ENCODE results near the gene PLOD3. TPM values are rescaled to one million over a fixed set of nuclear protein-coding genes. Genes with fewer than 3 reads are reported as not detected.
A peak's percentile ranks its signal among the peaks of the same experiment; 100 is the strongest.

The PLOD3 gene
- total and polyA plus RNA-seq, 2 of the 8 experiments (the other 6 are each of a cell fraction or from before 2014, with no cell fraction given) = 28.4 to 47.2 TPM

- H2AFZ ChIP-seq (ENCODE audit: low read length) = 0 out of 2 replicates have a peak overlapping the region, but pooled peaks have one; percentile 36
- H3K27me3 ChIP-seq (replicated peaks in 1 of 4; ENCODE audit: control insufficient read depth in 3 of 4, extremely low read depth in 1 of 4, insufficient read depth in 3 of 4, low read length in 3 of 4) = peaks cover 60 to 99% (median 88%) of the 10 kb centered on the region in 4 experiments
- CTCF ChIA-PET (ENCODE audit: partially characterized antibody) = interaction anchor here (0.6 to 6.0 kb wide), 22 partner anchors 9 to 271 kb away, joined by 3 to 90 read pairs (median 4); partner anchors contain the start of genes CLDN15, FIS1 and VGF
- no peaks in the 10 kb centered on the region for H3K79me2 ChIP-seq (ENCODE audit: control insufficient read depth in 1 of 2, insufficient read depth in 2 of 2, low read length in 2 of 2)
- H3K27ac ChIP-seq (ENCODE audit: low read depth, low read length) = no peak overlapping the region
- H3K79me1 ChIP-seq (ENCODE audit: low read depth, low read length) = no peaks in the 10 kb centered on the region
- H4K20me1 ChIP-seq (replicated peaks in 1 of 2; ENCODE audit: control insufficient read depth in 1 of 2, insufficient read depth in 2 of 2, low read length in 2 of 2) = peaks cover 0 to 7% of the 10 kb centered on the region in 2 experiments
- POLR2A ChIA-PET (ENCODE audit: partially characterized antibody) = interaction anchor here (0.6 to 2.3 kb wide), 19 partner anchors 8 to 285 kb away, joined by 3 to 8 read pairs (median 4); partner anchors contain the start of genes AP1S1, SERPINE1, UFSP1 and VGF
- H3K14ac ChIP-seq (ENCODE audit: insufficient read length) = no peak overlapping the region
- no peak overlapping the region for H4K91ac ChIP-seq (replicated peaks; ENCODE audit: insufficient read length, low read length)
- 13% methylated on average over 28 of the region's 28 CpGs; no CpG with 5 or more reads in 1 of the 2 experiments for WGBS, 2 experiments (ENCODE audit: extremely low coverage in 1 of 2, insufficient coverage in 1 of 2, insufficient read length in 1 of 2, insufficient replicate concordance in 2 of 2, low coverage in 1 of 2, low lambda C conversion rate in 2 of 2, missing lambda C conversion rate in 1 of 2)
- no peak overlapping the region for H2AK5ac ChIP-seq (ENCODE audit: low read depth, low read length)
- H3K9ac ChIP-seq (replicated peaks in 1 of 4; ENCODE audit: extremely low read depth in 1 of 4, low read depth in 3 of 4, low read length in 3 of 4) = no peak overlapping the region
- no peak overlapping the region for H2BK12ac ChIP-seq (ENCODE audit: low read depth, low read length)
- H2BK120ac ChIP-seq (replicated peaks; ENCODE audit: low read depth, low read length) = no peak overlapping the region
- peak overlapping the region; percentile 48; the same call in 1 of the 2 replicates for H3K18ac ChIP-seq (ENCODE audit: extremely low read depth, low read length)
- no peak overlapping the region for H2BK5ac ChIP-seq (ENCODE audit: low read depth, low read length)
- 0 out of 2 replicates have a peak overlapping the region, but pooled peaks have one; percentile 55 for H2BK20ac ChIP-seq (ENCODE audit: low read length)
- TF ChIP-seq SIN3A (conservative IDR thresholded peaks at IDR 0.05 in 1 of 2, IDR thresholded peaks at IDR 0.05 in 1 of 2; ENCODE audit: low read depth in 1 of 2, low read length in 2 of 2) = peak in 1 of 2 experiments; percentile 55; a peak in 1 of 4 replicates
- peak; percentile 38; the same call in 1 of the 2 replicates for TF ChIP-seq POLR2AphosphoS5 (IDR thresholded peaks at IDR 0.05; ENCODE audit: low read depth, low read length)
- TF ChIP-seq TCF12 (IDR thresholded peaks at IDR 0.05; ENCODE audit: low read depth, low read length) = peak; percentile 98
- TF ChIP-seq BRCA1 (IDR thresholded peaks at IDR 0.05; ENCODE audit: low read depth, low read length) = no peak
- TF ChIP-seq KDM4A (IDR thresholded peaks at IDR 0.05; ENCODE audit: low read depth, low read length, severe bottlenecking) = peak; percentile 74
- TF ChIP-seq CEBPB (IDR thresholded peaks at IDR 0.05; ENCODE audit: low read depth, low read length) = no peak
- no peak for TF ChIP-seq SIRT6 (IDR thresholded peaks at IDR 0.05; ENCODE audit: low read length)
- peak; percentile 5 for TF ChIP-seq RNF2 (IDR thresholded peaks at IDR 0.05; ENCODE audit: borderline replicate concordance, low read depth, low read length, missing control alignments, poor library complexity, severe bottlenecking)
- peak; percentile 83 for TF ChIP-seq TAF7 (optimal IDR thresholded peaks at IDR 0.05; ENCODE audit: borderline replicate concordance, low read depth, low read length)
- TF ChIP-seq E2F6 (IDR thresholded peaks at IDR 0.05) = no peak
- 0 out of 3 replicates have a peak, but pooled peaks of 1 of the 2 experiments have one; percentile 20 for TF ChIP-seq POLR2A (IDR thresholded peaks at IDR 0.05; ENCODE audit: control extremely low read depth in 1 of 2, low read depth in 2 of 2, low read length in 2 of 2)
- peaks cover 21% of the 10 kb centered on the region for H3K23me2 ChIP-seq (ENCODE audit: low read depth, low read length)
- no peak overlapping the region for H3K4ac ChIP-seq (replicated peaks; ENCODE audit: insufficient read length, low read depth, low read length)
- peaks cover 3 to 44% (median 29%) of the 10 kb centered on the region in 4 experiments for H3K4me1 ChIP-seq (replicated peaks in 1 of 4; ENCODE audit: control insufficient read depth in 3 of 4, insufficient read depth in 4 of 4, low read length in 3 of 4)
- peak overlapping the region; percentile 44 to 95 for H3K4me2 ChIP-seq (ENCODE audit: insufficient read depth in 1 of 2, low read depth in 2 of 2, low read length in 2 of 2)
- H3K23ac ChIP-seq (ENCODE audit: insufficient read length) = no peak overlapping the region
- FAIRE-seq (no peak), DNase-seq (ENCODE audit: low read depth in 1 of 2, low spot score in 2 of 2) (peak in 1 of 2 experiments; percentile 77)
- no peaks in the 10 kb centered on the region for H3K36me3 ChIP-seq (ENCODE audit: control insufficient read depth in 2 of 4, insufficient read depth in 4 of 4, low read length in 3 of 4)
- H3K4me3 ChIP-seq (ENCODE audit: extremely low read depth in 1 of 4, insufficient read depth in 2 of 4, low read depth in 3 of 4, low read length in 4 of 4) = peak overlapping the region; percentile 31 to 68 (median 51); a peak in 7 of 8 replicates
- no peak overlapping the region; the same call in 1 of the 2 replicates for H2BK15ac ChIP-seq (ENCODE audit: low read length)
- no peak overlapping the region for H4K5ac ChIP-seq (ENCODE audit: insufficient read length, low read depth, low read length)
- H3K9me3 ChIP-seq (ENCODE audit: insufficient read depth in 2 of 2, low read depth in 1 of 2, low read length in 1 of 2) = no peaks in the 10 kb centered on the region
- H3K56ac ChIP-seq (replicated peaks; ENCODE audit: insufficient read length, low read depth, low read length) = no peak overlapping the region
- H4K8ac ChIP-seq (ENCODE audit: extremely low read depth, insufficient read depth, low read length) = peak overlapping the region; percentile 26; the same call in 1 of the 2 replicates
Measured at GRCh38 chr7:101174322-101174854, 43.0 kb downstream of the PLOD3 start.
